Sigmoid colon (tissue), 7 donors: ENCODE data around the gene BLCAP. TPM values are rescaled to one million over a fixed set of nuclear protein-coding genes. Genes with fewer than 3 reads are reported as not detected.
"Not testable (repeated sequence)": the region's sequence is repeated elsewhere in the genome, so short reads cannot be mapped to it uniquely, and the experiment has no call there.

ENCODE experiments used
- DNase-seq: peaks from one replicate; pipeline ENCODE4 v3.0.0-alpha.2; 2019
- H3K27ac ChIP-seq, 4 donors: fragments of 200-600 bp; sonication (generic); one replicate each; pipeline ENCODE4 v1.5.1; 2016 to 2019; ENCODE audit warnings: mild to moderate bottlenecking in 1 of 4
- H3K27me3 ChIP-seq, 3 donors: fragments of 200-600 bp; sonication (generic); one replicate each; pipeline ENCODE4 v1.5.1; 2019; ENCODE audit warnings: mild to moderate bottlenecking in 1 of 3
- H3K36me3 ChIP-seq, 4 donors: fragments of 200-600 bp; sonication (generic); one replicate each; pipeline ENCODE4 v1.5.1; 2016 to 2019
- H3K4me1 ChIP-seq, 4 donors: fragments of 200-600 bp; sonication (generic); one replicate each; pipeline ENCODE4 v1.5.1; 2017 to 2019
- H3K4me3 ChIP-seq, 4 donors: fragments of 200-600 bp; sonication (generic); one replicate each; pipeline ENCODE4 v1.5.1; 2017 to 2019; ENCODE audit warnings: mild to moderate bottlenecking in 2 of 4, moderate library complexity in 1 of 4
- H3K9me3 ChIP-seq, 4 donors: fragments of 200-600 bp in 3 of 4; sonication (generic) in 3 of 4; one replicate each; pipeline versions ENCODE4 v1.5.1 to v1.6.1; 2013 to 2019
- CTCF ChIP-seq, 4 experiments: fragments of 450-650 bp in 3 of 4; fragments of 200-600 bp in 1 of 4; IDR thresholded peaks; one replicate each; pipeline ENCODE4 v1.5.1; 2016 to 2019; ENCODE audit warnings: antibody characterized with exemption in 4 of 4, mild to moderate bottlenecking in 3 of 4, moderate library complexity in 2 of 4
- EP300 ChIP-seq, 4 donors: sonication (generic); formaldehyde crosslinking; IDR thresholded peaks; one replicate each; pipeline ENCODE4 v1.6.1; 2017; ENCODE audit warnings: antibody characterized with exemption in 4 of 4
- POLR2A ChIP-seq, 2 donors: fragments of 450-650 bp; IDR thresholded peaks; one replicate each; pipeline ENCODE4 v1.6.1; 2016; ENCODE audit warnings: antibody characterized with exemption in 2 of 2, mild to moderate bottlenecking in 2 of 2, moderate library complexity in 2 of 2
- POLR2AphosphoS5 ChIP-seq, 4 donors: sonication (generic); formaldehyde crosslinking; IDR thresholded peaks; one replicate each; pipeline ENCODE4 v1.6.1; 2017; ENCODE audit warnings: antibody characterized with exemption in 4 of 4
- WGBS, 2 donors: extraction: QIAGEN DNeasy Blood & Tissue Kit; methylation state at CpG; one replicate each; pipeline ENCODE4 v1.1.7; 2013; 5-methylcytosine and 5-hydroxymethylcytosine counted together
- intact Hi-C: fragments of 100-400 bp; cut with DNase I; formaldehyde crosslinking; loops from one replicate; pipeline ENCODE4 v1.15.1; 2023
- polyA plus RNA-seq, 3 donors: library from polyadenylated mRNA; stranded (reverse); fragments of 200-250 nt; gene quantifications; one replicate each; pipeline ENCODE4 v1.2.3, GENCODE V29; 2013
- total RNA-seq, 4 donors: library from RNA; depleted of rRNA; stranded (reverse); fragments of >200 nt; gene quantifications; one replicate each; pipeline ENCODE4 v1.1.0, GENCODE V29; 2016
- donor health status: healthy with polysubstance abuse.
- donor health status: Bipolar disorder and iron deficiency.
- donor health status: healthy.

Gene BLCAP
- total and polyA plus RNA-seq, 7 donors, result 40.2 to 68.7 (median 56.5) TPM

- Histone ChIP-seq H3K36me3 (no peaks in the 10 kb centered on the region), H3K27ac (no peak overlapping the region), H3K4me3 (no peak overlapping the region), H3K9me3 (no peaks in the 10 kb centered on the region), H3K4me1 (no peaks in the 10 kb centered on the region), H3K27me3 (no peaks in the 10 kb centered on the region)
- TF ChIP-seq EP300 (IDR thresholded peaks at IDR 0.05), result no peak
- no peak for TF ChIP-seq CTCF (IDR thresholded peaks at IDR 0.05)
- no peak for TF ChIP-seq POLR2A (IDR thresholded peaks at IDR 0.05)
- TF ChIP-seq POLR2AphosphoS5 (IDR thresholded peaks at IDR 0.05), result no peak
- intact Hi-C loops, result no loop called here
- no peak for DNase-seq
- WGBS, 2 donors, result 80 to 85% methylated on average over 6 of the region's 6 CpGs
Measured at GRCh38 chr20:37479266-37479665, 48.4 kb downstream of the BLCAP start.

DNA sequence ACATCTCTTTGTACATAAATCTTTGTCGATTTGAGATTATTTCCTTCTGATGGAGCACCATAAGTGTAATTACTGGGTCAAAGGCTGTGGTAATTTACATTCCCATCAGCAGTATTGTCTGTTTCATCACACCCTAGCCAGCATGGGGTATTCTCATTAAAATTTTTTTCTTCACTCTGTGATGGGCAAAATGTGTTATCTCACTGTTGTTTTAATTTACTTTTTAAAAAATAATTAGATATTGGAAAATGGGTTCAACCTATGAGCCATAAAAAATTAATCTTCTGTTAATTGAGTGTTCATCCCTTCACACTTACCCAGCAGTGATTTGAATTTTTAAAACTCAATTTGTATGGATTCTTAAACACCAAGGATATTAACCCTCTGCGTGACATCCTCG is 50.6 kb downstream of the BLCAP start:
- 55 to 63% methylated on average over 3 of the region's 3 CpGs for WGBS, 2 donors
- intact Hi-C loops, result no loop called here
- no peak for TF ChIP-seq EP300 (IDR thresholded peaks at IDR 0.05)
- no peak for TF ChIP-seq POLR2A (IDR thresholded peaks at IDR 0.05)
- TF ChIP-seq POLR2AphosphoS5 (IDR thresholded peaks at IDR 0.05), result no peak
- TF ChIP-seq CTCF (IDR thresholded peaks at IDR 0.05), result no peak
- no peak overlapping the region for H3K4me3 ChIP-seq
- no peaks in the 10 kb centered on the region for H3K27me3 ChIP-seq
- H3K27ac ChIP-seq, result no peak overlapping the region
- no peaks in the 10 kb centered on the region for H3K36me3 ChIP-seq
- H3K9me3 ChIP-seq, result no peaks in the 10 kb centered on the region
- DNase-seq, result no peak
- H3K4me1 ChIP-seq, result no peaks in the 10 kb centered on the region

DNA sequence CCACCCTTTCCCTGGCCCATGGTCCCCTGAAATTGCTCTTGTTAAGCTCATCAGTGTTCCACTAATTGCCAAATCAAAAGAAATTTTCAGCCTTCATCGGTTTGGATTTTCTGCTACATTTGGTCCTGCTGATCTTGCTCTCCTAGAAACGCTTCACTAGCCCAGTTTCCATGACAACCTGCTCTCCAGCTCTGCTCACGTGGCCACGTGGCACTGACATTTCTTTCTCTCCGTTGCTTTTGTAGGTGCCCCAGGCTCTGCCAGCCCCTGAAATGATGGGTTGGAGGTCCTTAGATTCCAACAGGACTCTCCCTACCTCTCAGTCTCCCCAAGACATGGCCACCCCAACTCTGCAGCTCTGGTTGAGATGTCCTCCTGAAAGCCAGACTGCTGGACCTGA is 52.4 kb downstream of the BLCAP start:
- intact Hi-C loops, result no loop called here
- Histone ChIP-seq H3K36me3 (no peaks in the 10 kb centered on the region), H3K4me3 (no peak overlapping the region), H3K9me3 (no peaks in the 10 kb centered on the region), H3K4me1 (no peaks in the 10 kb centered on the region), H3K27me3 (no peaks in the 10 kb centered on the region), H3K27ac (no peak overlapping the region)
- 70 to 78% methylated on average over 5 of the region's 5 CpGs for WGBS, 2 donors
- DNase-seq, result peak; percentile 24
- TF ChIP-seq POLR2AphosphoS5 (IDR thresholded peaks at IDR 0.05) (no peak), CTCF (IDR thresholded peaks at IDR 0.05) (no peak), EP300 (IDR thresholded peaks at IDR 0.05) (no peak)

DNA sequence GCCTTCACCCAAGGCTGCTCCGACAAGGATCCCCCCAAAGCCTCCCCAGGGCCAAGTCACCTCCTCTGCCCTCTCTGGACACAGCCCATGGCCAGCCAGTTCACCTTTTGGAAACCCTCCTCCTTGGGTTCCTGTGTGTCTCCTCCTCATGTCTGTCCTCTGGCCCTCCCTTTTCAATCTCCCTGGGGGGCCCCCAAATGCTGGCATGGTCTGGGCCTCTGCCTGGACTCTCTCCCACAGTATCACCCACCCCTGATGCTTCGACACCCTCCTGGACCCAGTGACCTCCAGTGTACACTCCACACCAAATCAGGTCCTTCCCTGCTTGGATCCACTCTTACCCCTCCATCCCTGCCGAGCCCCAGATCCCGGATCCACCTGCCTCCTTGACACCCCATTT is 53.3 kb downstream of the BLCAP start:
- DNase-seq, result peak; percentile 41
- H3K27me3 ChIP-seq, result no peaks in the 10 kb centered on the region
- H3K9me3 ChIP-seq, result no peaks in the 10 kb centered on the region
- H3K4me3 ChIP-seq, result no peak overlapping the region
- 75 to 82% methylated on average over 4 of the region's 4 CpGs for WGBS, 2 donors
- intact Hi-C loops, result no loop called here
- TF ChIP-seq CTCF (IDR thresholded peaks at IDR 0.05) (no peak), POLR2AphosphoS5 (IDR thresholded peaks at IDR 0.05) (no peak), POLR2A (IDR thresholded peaks at IDR 0.05) (no peak), EP300 (IDR thresholded peaks at IDR 0.05) (no peak)
- H3K36me3 ChIP-seq, result no peaks in the 10 kb centered on the region
- H3K27ac ChIP-seq, result no peak overlapping the region
- H3K4me1 ChIP-seq, result no peaks in the 10 kb centered on the region

- no peaks in the 10 kb centered on the region for H3K9me3 ChIP-seq
- H3K27ac ChIP-seq, result no peak overlapping the region
- TF ChIP-seq POLR2A (IDR thresholded peaks at IDR 0.05), result no peak
- TF ChIP-seq CTCF (IDR thresholded peaks at IDR 0.05), result no peak
- no peak for TF ChIP-seq POLR2AphosphoS5 (IDR thresholded peaks at IDR 0.05)
- no peak for TF ChIP-seq EP300 (IDR thresholded peaks at IDR 0.05)
- 67 to 90% methylated on average over 11 of the region's 11 CpGs for WGBS, 2 donors
- H3K4me1 ChIP-seq, result no peaks in the 10 kb centered on the region
- DNase-seq, result peak; percentile 12
- intact Hi-C loops, result no loop called here
- H3K36me3 ChIP-seq, result no peaks in the 10 kb centered on the region
- no peak overlapping the region for H3K4me3 ChIP-seq
- no peaks in the 10 kb centered on the region for H3K27me3 ChIP-seq
Measured at GRCh38 chr20:37473249-37474000, 54.3 kb downstream of the BLCAP start.

GRCh38 chr20:37472435-37472834 is 55.2 kb downstream of the BLCAP start:
- H3K4me3 ChIP-seq, H3K27me3 ChIP-seq, H3K9me3 ChIP-seq, H3K27ac ChIP-seq, H3K36me3 ChIP-seq, intact Hi-C loops, H3K4me1 ChIP-seq: not testable (repeated sequence)
- WGBS, 2 donors, result 84 to 86% methylated on average over 6 of the region's 6 CpGs
- DNase-seq, result peak; percentile 33
